Measurements from ENCODE around the gene DNMT3L. TPM values are rescaled to one million over a fixed set of nuclear protein-coding genes. Genes with fewer than 3 reads are reported as not detected.
"Not testable (repeated sequence)": the region's sequence is repeated elsewhere in the genome, so short reads cannot be mapped to it uniquely, and the experiment has no call there.

Gene DNMT3L
- total and polyA plus RNA-seq, 2 donors (not counting 1 experiment from before 2014, with no cell fraction given), result not detected

GRCh38 chr21:44218461-44218860 lies 43.2 kb downstream of the DNMT3L start:
- POLR2A ChIA-PET, result not testable (repeated sequence)

GRCh38 chr21:44211978-44212377 lies 49.7 kb downstream of the DNMT3L start:
- H3K9ac ChIP-seq (ENCODE audit: low read length); DNase-seq; POLR2A ChIA-PET; ATAC-seq (ENCODE audit: low read depth); H3K4me1 Mint-ChIP-seq; H4K20me1 ChIP-seq (ENCODE audit: control insufficient read depth, insufficient read depth, low read length, poor library complexity, severe bottlenecking); H3K79me2 ChIP-seq (ENCODE audit: control insufficient read depth, insufficient read depth, low read length); H3K4me3 ChIP-seq (ENCODE audit: control extremely low read depth in 1 of 5, extremely low read depth in 1 of 5, insufficient read depth in 1 of 5, low read depth in 2 of 5, low read length in 4 of 5); H3K9me3 ChIP-seq (ENCODE audit: control extremely low read depth in 1 of 3, control insufficient read depth in 2 of 3, insufficient read depth in 1 of 3, low read length in 2 of 3); H3K4me1 ChIP-seq (ENCODE audit: control insufficient read depth in 2 of 2, insufficient read depth in 2 of 2, low read length in 2 of 2); H3K27me3 ChIP-seq (replicated peaks in 1 of 4; ENCODE audit: control extremely low read depth in 1 of 4, control insufficient read depth in 3 of 4, insufficient read depth in 4 of 4, low read length in 3 of 4); CTCF ChIA-PET; intact Hi-C loops (cut with micrococcal nuclease); H3K36me3 ChIP-seq (replicated peaks in 1 of 2; ENCODE audit: control extremely low read depth in 1 of 2, control insufficient read depth in 1 of 2, extremely low read depth in 1 of 2, insufficient read depth in 2 of 2, low read length in 1 of 2); H3K9me3 Mint-ChIP-seq (ENCODE audit: insufficient read depth); H3K27ac ChIP-seq (ENCODE audit: low read length in 2 of 2); H2AFZ ChIP-seq (ENCODE audit: insufficient read depth, low read depth, low read length, poor library complexity, severe bottlenecking); H3K27me3 Mint-ChIP-seq; H3K4me2 ChIP-seq (replicated peaks; ENCODE audit: low read depth, low read length, poor library complexity, severe bottlenecking): not testable (repeated sequence)
- Mint-ChIP-seq H3K4me3 (peak overlapping the region; percentile 39), H3K27ac (peak overlapping the region; percentile 41)
- WGBS (ENCODE audit: insufficient coverage), result no CpG with 5 or more reads among the region's 2 CpGs

More at GRCh38 chr21:44218461-44218860, 43.2 kb downstream of the DNMT3L start:
- H3K79me2 ChIP-seq (ENCODE audit: control insufficient read depth, insufficient read depth, low read length); H3K4me2 ChIP-seq (replicated peaks; ENCODE audit: low read depth, low read length, poor library complexity, severe bottlenecking); DNase-seq; H3K4me1 ChIP-seq (ENCODE audit: control insufficient read depth in 2 of 2, insufficient read depth in 2 of 2, low read length in 2 of 2); H3K27me3 ChIP-seq (replicated peaks in 1 of 4; ENCODE audit: control extremely low read depth in 1 of 4, control insufficient read depth in 3 of 4, insufficient read depth in 4 of 4, low read length in 3 of 4); H3K4me1 Mint-ChIP-seq; H3K9ac ChIP-seq (ENCODE audit: low read length); CTCF ChIA-PET; H3K4me3 Mint-ChIP-seq; H3K27ac ChIP-seq (ENCODE audit: low read length in 2 of 2); H4K20me1 ChIP-seq (ENCODE audit: control insufficient read depth, insufficient read depth, low read length, poor library complexity, severe bottlenecking); H3K9me3 Mint-ChIP-seq (ENCODE audit: insufficient read depth); H2AFZ ChIP-seq (ENCODE audit: insufficient read depth, low read depth, low read length, poor library complexity, severe bottlenecking); H3K36me3 ChIP-seq (replicated peaks in 1 of 2; ENCODE audit: control extremely low read depth in 1 of 2, control insufficient read depth in 1 of 2, extremely low read depth in 1 of 2, insufficient read depth in 2 of 2, low read length in 1 of 2); H3K27ac Mint-ChIP-seq; H3K4me3 ChIP-seq (ENCODE audit: control extremely low read depth in 1 of 5, extremely low read depth in 1 of 5, insufficient read depth in 1 of 5, low read depth in 2 of 5, low read length in 4 of 5); intact Hi-C loops (cut with micrococcal nuclease); H3K27me3 Mint-ChIP-seq; H3K9me3 ChIP-seq (ENCODE audit: control extremely low read depth in 1 of 3, control insufficient read depth in 2 of 3, insufficient read depth in 1 of 3, low read length in 2 of 3): not testable (repeated sequence)
- peak; percentile 34 for ATAC-seq (ENCODE audit: low read depth)
- WGBS (ENCODE audit: insufficient coverage), result no CpG with 5 or more reads among the region's 8 CpGs

GRCh38 chr21:44211574-44211973 lies 50.1 kb downstream of the DNMT3L start:
- H3K79me2 ChIP-seq (ENCODE audit: control insufficient read depth, insufficient read depth, low read length); H3K9me3 Mint-ChIP-seq (ENCODE audit: insufficient read depth); H3K27ac ChIP-seq (ENCODE audit: low read length in 2 of 2); H3K4me3 ChIP-seq (ENCODE audit: control extremely low read depth in 1 of 5, extremely low read depth in 1 of 5, insufficient read depth in 1 of 5, low read depth in 2 of 5, low read length in 4 of 5); H3K36me3 ChIP-seq (replicated peaks in 1 of 2; ENCODE audit: control extremely low read depth in 1 of 2, control insufficient read depth in 1 of 2, extremely low read depth in 1 of 2, insufficient read depth in 2 of 2, low read length in 1 of 2); H3K27me3 ChIP-seq (replicated peaks in 1 of 4; ENCODE audit: control extremely low read depth in 1 of 4, control insufficient read depth in 3 of 4, insufficient read depth in 4 of 4, low read length in 3 of 4); H3K9ac ChIP-seq (ENCODE audit: low read length); H3K4me1 ChIP-seq (ENCODE audit: control insufficient read depth in 2 of 2, insufficient read depth in 2 of 2, low read length in 2 of 2); H3K4me3 Mint-ChIP-seq; H3K27ac Mint-ChIP-seq; H3K9me3 ChIP-seq (ENCODE audit: control extremely low read depth in 1 of 3, control insufficient read depth in 2 of 3, insufficient read depth in 1 of 3, low read length in 2 of 3); CTCF ChIA-PET; DNase-seq; POLR2A ChIA-PET; H3K4me2 ChIP-seq (replicated peaks; ENCODE audit: low read depth, low read length, poor library complexity, severe bottlenecking); intact Hi-C loops (cut with micrococcal nuclease); H2AFZ ChIP-seq (ENCODE audit: insufficient read depth, low read depth, low read length, poor library complexity, severe bottlenecking); ATAC-seq (ENCODE audit: low read depth); H4K20me1 ChIP-seq (ENCODE audit: control insufficient read depth, insufficient read depth, low read length, poor library complexity, severe bottlenecking); H3K27me3 Mint-ChIP-seq; H3K4me1 Mint-ChIP-seq: not testable (repeated sequence)
- WGBS (ENCODE audit: insufficient coverage), result no CpG with 5 or more reads among the region's 3 CpGs

GRCh38 chr21:44207860-44208646 lies 53.6 kb downstream of the DNMT3L start:
- ATAC-seq (ENCODE audit: low read depth) (peak; percentile 10), DNase-seq (peak; percentile 14)
- H3K27me3 Mint-ChIP-seq; CTCF ChIA-PET; H3K79me2 ChIP-seq (ENCODE audit: control insufficient read depth, insufficient read depth, low read length); H2AFZ ChIP-seq (ENCODE audit: insufficient read depth, low read depth, low read length, poor library complexity, severe bottlenecking); H3K4me1 ChIP-seq (ENCODE audit: control insufficient read depth in 2 of 2, insufficient read depth in 2 of 2, low read length in 2 of 2); intact Hi-C loops (cut with micrococcal nuclease); H3K27me3 ChIP-seq (replicated peaks in 1 of 4; ENCODE audit: control extremely low read depth in 1 of 4, control insufficient read depth in 3 of 4, insufficient read depth in 4 of 4, low read length in 3 of 4); H3K9ac ChIP-seq (ENCODE audit: low read length); H3K4me2 ChIP-seq (replicated peaks; ENCODE audit: low read depth, low read length, poor library complexity, severe bottlenecking); H3K4me3 ChIP-seq (ENCODE audit: control extremely low read depth in 1 of 5, extremely low read depth in 1 of 5, insufficient read depth in 1 of 5, low read depth in 2 of 5, low read length in 4 of 5); H3K9me3 ChIP-seq (ENCODE audit: control extremely low read depth in 1 of 3, control insufficient read depth in 2 of 3, insufficient read depth in 1 of 3, low read length in 2 of 3); POLR2A ChIA-PET; H3K4me1 Mint-ChIP-seq; H3K27ac Mint-ChIP-seq; H3K9me3 Mint-ChIP-seq (ENCODE audit: insufficient read depth); H3K36me3 ChIP-seq (replicated peaks in 1 of 2; ENCODE audit: control extremely low read depth in 1 of 2, control insufficient read depth in 1 of 2, extremely low read depth in 1 of 2, insufficient read depth in 2 of 2, low read length in 1 of 2); H3K4me3 Mint-ChIP-seq; H4K20me1 ChIP-seq (ENCODE audit: control insufficient read depth, insufficient read depth, low read length, poor library complexity, severe bottlenecking): not testable (repeated sequence)
- peak overlapping the region; percentile 72 to 76 for H3K27ac ChIP-seq (ENCODE audit: low read length in 2 of 2)
- no CpG with 5 or more reads among the region's 15 CpGs for WGBS (ENCODE audit: insufficient coverage)

All from B cell (primary cell).